ENCODE results near the gene CYP27B1.

CYP27B1 gene

DNA sequence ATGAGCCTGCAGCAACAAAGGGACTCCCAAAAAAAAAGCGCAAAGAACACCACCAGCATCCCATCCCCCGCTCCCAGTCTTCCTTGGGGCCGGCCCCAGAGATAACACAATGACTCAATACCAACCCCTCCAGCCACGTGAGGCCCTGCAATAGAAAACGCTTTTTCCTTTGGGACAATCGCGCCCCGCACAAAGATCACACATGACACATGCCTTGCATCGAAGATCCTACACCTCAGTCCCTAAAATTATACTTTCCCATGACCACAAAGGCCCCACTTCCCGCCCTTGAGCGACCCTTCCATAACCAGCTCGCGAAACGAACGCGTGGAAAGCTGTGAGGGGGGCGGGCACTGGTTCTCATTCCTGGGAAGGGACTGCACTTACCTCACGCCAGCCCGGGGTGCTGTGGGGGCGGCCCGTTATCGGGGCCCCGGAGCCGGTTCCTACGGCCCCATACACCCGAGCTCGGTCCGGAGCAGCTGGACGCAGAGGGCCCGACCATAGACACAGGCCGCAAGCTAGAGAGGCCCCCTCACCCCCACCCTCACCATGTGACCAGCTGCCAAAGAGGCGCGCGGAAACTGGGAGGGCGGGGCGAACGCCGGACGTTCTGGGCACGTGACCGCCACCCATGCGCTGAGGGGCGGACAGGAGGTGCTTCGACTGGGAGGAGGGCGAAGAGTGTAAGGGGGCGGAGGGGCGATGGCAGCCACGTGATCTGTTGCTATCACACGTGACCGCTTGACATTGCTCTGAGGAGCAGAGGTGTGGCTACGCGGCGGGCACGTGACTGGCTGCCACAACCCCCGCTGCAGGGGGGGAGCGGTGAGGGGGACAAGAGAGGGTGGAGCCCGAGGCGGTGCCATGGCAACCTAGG is 14.8 kb downstream of the CYP27B1 start, which contains the start of gene CDK4:
CDK4 (minus strand) TSS at position 523 of the 880 bp plus-strand sequence. CDS start 593 bp downstream, outside the sequence.
- DNase-seq (ENCODE audit: low spot score) = peak; percentile 100

DNA sequence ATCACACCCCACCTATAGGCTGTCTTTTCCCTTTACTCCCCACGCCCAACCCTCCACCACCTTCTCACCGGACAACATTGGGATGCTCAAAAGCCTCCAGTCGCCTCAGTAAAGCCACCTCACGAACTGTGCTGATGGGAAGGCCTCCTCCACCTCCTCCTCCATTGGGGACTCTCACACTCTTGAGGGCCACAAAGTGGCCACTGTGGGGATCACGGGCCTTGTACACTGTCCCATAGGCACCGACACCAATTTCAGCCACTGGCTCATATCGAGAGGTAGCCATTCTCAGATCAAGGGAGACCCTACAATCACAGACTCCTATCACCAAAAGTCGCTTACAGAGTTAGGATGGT is 15.5 kb downstream of the CYP27B1 start:
- DNase-seq (ENCODE audit: low spot score) = no peak

DNA sequence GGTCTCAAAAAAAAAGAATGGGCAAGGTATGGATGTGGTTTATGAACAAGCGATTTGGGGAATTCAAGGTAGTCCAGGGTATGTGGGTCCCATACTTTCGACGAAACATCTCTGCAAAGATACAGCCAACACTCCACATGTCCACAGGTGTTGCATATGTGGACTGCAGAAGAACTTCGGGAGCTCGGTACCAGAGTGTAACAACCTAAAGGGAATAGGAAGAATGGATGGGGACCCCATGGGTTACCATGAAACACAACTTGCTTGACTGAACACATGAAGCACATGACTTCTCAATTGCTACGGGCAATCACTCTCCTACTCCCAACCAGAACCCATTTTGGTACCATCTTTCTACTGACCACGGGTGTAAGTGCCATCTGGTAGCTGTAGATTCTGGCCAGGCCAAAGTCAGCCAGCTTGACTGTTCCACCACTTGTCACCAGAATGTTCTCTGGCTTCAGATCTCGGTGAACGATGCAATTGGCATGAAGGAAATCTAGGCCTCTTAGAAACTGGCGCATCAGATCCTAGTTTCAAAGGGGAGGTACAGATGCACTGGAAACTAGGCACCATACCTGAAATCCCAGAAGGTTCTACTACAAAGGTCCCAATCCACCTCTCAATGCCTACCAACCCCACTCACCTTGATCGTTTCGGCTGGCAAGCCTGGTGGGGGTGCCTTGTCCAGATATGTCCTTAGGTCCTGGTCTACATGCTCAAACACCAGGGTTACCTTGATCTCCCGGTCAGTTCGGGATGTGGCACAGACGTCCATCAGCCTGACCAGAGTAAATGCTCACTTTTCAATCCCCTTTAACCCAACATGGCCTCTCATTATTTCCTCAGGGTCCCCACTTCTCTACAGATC is 16.1 kb downstream of the CYP27B1 start:
- no peak for DNase-seq (ENCODE audit: low spot score)

DNA sequence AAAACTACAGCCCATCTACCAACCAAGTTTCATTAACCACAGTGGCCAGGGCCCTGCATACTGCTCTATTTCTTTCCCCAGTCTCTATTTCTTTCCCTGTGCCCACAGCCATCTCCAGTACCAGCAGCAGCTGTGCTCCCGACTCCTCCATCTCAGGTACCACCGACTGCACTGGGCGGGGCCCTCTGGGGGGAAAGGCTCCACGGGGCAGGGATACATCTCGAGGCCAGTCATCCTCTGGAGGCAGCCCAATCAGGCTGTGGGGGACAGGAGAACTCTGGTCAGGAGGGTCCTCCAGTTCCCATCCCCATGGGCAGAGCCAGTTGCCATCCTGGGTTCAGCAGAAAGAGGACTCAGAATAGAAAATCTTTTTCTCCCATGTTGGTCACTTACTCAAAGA is 17.8 kb downstream of the CYP27B1 start:
- DNase-seq (ENCODE audit: low spot score) = no peak

DNA sequence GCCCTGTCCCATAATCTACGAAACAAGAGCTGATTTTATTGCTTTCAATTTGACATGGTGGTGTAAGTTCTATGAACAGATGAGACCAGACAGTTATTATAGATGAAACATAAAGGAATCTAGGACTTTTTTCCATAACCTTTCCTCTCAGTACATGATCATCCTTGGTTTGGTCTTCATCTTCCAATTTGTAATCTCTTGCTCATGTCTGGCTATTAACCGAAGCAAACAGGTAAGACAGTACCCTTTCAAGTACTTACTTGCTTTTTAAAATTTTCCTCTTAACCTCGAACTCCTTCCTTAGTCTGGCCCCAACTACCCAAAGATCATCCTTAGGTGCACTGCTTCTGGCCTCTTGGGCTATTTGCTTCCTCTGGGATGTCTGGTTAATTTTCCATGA is 20.9 kb downstream of the CYP27B1 start:
- DNase-seq (ENCODE audit: low spot score) = no peak

DNA sequence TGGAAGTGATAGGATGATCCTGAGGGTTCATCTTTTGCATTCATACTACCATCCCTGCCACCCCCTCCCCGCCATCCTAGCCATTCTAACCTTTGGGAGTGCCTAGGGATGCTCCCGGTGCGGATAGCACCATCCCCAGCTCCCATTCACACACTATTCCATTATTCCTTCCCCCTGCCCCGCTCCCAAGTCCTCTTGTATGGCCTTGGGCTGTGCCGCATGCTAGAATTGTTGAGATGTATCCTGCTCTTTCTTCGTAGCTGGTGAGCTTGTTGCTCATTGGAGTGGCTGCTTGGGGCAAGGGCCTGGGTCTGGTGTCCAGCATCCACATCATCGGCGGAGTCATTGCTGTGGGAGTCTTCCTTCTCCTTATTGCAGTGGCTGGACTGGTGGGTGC is 21.4 kb downstream of the CYP27B1 start:
- no peak for DNase-seq (ENCODE audit: low spot score)

DNA sequence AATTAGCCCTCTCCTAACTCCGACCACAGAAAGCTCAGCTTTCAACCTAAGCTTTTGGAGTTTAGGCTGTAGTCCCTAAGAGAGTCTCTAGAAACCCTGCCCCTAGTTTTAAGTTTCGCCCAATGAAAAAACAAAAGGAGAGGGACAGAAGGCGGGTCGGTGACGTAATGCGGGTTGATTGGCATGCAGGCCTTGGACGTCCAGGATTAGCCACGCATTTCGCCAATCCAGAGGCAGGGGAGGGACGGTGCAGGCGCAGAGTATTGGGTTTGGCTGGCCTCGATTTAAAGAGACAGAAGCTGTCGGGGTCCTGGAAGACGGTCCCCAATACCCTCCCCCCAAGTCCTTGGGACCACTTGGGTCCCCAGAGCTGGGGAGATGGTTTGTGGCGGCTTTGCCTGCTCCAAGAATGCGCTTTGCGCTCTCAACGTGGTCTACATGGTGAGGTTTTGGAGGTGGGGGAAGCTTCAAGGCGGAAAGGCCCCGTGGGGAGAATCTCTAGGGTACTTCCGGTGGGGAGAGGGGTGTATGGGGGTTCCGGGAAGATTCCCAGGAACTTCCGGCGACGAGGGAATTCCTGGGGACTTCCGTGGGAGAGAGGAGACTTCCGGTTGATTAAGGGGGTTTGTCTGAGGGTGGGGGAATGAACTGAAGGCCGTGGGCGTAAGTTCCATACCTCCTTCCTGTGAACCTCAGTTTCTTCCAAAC is 21.9 kb downstream of the CYP27B1 start, which contains the start of gene TSPAN31:
TSPAN31 (plus strand) TSS at position 263 of the 708 bp plus-strand sequence; CDS start at position 379, 116 bp downstream.
- DNase-seq (ENCODE audit: low spot score) = peak; percentile 95

DNA sequence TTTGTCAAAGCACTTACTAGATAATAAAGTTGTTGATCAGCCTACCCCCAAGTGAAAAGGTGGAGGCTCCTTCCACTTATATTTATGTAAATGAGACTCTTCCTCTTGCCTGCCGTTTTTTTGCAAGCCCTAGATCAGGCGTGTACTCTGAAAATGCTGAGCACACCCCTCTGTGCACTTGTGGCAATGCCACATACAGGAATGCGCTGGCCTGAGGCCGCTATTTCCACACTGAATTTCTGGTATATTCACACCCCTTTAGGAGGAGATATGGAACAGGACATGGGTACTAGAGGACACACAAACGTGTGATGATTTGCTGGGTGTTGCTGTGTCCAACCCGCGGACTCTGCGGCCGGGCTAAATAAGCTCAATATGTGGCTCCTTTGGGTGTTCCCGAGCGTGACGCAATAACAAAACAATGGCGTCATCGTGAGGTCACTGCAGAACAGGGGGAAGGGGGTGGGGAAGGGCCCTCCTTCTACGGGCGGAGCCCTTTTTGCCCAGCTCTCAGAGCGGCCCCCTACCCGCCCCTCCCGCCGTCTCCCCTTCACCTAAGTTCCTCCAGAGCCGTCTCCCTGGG is 22.6 kb downstream of the CYP27B1 start:
- DNase-seq (ENCODE audit: low spot score) = no peak

DNA sequence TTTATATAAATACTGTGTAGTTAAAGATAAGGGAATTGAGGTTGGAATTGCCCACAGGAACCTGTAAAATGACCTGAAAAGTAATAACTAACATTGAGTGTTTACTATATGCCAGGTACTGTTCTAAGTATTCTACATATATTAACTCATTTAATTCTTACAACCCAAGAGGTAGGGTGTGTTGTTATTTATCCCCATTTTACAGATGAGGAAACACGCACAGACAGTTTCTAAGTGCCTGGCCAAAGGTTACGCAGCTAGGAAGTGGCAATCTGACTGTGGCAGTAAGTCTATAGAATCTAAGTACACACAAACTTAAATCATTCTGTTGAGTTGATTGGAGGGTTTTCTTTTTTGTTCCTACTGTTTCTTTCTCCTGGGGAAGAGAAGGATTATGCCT is 23.1 kb downstream of the CYP27B1 start:
- no peak for DNase-seq (ENCODE audit: low spot score)

DNA sequence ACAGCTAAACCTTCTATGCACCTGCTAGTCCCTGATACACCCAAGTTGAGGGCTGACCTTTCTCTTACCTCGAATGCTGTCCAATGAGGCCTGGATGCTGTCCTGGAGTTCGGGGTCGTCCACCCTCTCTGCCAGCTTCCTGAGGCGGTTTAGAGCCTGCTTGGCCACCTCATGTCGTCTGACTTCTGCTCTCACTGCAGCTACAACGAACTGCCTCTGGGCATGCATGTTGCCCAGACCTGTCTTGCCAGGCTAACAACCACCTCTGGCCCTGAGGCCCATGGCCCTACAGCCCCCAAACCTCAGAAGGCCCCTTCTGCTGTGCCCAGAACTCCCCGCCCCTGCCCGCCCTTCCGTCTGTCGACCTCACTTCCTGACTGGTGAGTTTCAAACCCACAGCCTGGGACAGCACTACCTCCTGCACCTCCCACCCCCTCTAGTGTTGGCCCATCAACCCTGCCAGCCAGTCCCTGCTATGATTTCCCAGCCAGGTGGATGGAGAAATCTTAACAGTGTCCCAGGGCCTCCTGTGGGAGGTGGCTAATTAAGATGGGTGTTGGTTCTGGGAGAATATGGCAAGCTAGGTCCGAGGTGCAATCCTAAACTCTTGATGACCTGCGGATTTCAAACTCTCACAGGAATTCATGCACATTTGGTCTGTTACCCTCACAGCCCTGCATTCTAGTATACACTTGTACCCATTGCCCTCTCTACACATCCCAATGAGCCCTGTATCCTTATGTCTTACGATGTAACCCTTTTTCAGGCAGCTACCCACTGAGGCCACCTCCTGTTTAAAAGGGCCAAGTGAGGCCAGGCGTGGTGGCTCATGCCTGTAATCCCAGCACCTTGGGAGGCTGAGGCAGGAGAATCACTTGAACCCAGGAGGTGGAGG is 24.8 kb downstream of the CYP27B1 start:
- peak; percentile 88 for DNase-seq (ENCODE audit: low spot score)

DNA sequence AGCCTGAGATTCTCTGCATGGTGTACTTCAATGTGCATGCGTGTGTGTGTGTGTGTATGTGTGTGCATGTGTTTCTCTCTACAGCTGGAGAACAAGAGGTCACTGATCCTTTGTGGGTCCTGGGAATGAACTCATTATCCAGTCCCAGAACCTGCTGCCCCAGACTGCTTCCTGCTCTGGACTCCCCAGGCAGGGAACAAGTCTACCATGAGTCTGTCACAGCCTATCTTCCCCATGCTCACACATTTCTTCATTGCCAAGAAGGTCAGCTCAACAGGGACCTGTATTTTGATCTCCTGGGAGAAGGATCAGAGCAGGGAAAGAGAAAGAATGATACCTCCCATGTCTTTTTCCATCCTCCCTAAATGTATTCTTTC is 25.5 kb downstream of the CYP27B1 start:
- no peak for DNase-seq (ENCODE audit: low spot score)

DNA sequence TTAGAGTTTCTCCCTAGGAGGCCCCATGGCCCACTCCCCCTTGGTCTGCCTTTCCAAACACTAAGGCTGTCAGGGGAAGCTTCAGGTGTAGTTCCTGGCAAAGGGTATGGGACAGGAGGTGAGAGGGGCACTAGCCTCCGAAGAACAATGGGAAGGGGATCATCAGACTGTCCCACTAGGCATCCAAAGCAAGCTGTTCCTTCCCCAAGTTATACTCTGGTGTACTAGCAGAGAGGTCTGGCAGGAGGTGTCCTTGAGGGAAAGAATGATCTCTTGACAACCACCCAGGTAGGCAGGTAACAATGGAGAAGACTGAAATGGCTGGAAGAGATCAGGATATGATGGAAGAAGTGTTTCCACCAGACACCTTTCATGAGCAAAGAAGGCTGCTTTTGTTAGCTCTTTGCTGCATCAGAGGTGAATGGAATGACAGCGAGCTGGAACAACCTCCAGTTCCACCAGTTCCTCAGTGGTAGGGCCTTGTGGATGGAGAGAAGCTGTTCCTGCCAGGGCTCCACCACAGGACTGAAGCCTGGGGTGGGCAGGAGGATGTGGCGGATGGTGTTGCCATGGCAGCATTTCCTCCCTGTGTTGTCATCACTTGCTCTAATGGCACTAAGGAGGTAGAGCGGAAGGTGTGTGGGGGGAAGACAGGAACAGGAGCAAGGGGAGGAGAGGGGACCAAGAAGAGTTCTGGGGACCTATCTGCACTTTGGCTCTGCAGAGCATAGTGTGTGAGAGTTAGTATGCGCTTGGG is 26.0 kb downstream of the CYP27B1 start:
- peak; percentile 89 for DNase-seq (ENCODE audit: low spot score)

DNA sequence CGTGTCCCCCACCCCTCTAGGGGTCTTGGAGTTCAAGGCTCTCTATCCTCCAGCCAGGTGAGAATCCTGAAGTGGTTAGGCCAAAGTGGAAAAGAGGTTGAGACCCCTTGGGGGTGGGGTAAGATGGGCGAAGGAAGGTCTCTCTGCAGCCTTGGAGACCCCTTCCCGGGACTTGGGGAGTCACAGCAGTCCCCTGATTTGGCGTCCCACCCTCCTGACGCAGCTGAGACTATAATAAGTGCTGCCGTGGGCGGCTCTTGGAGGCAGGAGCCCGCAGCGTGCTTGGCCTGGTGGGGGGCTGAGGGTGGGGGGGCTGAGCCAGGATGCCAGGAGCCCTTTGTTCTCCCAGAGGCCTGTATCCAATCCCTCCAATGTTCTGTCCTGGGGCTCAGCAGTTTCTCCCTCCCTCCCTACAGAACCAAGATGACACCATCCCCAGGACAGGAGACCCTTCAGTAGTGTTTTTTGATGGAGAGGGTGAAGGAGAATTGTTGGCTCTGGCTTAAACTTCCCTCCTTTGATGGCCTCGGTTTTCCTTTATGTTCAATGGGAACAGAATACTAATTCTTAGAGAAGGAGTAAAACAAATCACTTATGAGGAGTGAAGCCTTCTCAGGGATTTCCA is 26.9 kb downstream of the CYP27B1 start:
- no peak for DNase-seq (ENCODE audit: low spot score)

DNA sequence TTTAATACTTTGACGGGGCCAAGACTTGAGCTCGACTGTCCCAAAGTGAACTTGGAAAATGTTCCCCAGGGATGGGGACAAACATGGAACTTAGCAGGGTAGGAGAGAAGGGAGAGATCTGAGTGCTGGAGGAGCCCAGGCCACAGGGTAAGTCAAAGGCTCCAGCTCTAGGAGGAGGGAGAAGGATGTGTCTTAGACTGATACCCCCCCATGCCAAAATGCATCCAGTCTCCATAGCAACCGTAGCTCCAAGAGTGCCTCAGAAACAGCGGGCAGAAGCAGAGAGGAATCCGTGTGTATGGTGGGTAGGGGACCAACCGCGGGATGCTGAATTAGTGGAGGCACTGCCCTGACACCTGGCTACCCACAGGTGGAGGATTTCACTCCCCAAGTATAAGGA is 27.5 kb downstream of the CYP27B1 start:
- no peak for DNase-seq (ENCODE audit: low spot score)

DNA sequence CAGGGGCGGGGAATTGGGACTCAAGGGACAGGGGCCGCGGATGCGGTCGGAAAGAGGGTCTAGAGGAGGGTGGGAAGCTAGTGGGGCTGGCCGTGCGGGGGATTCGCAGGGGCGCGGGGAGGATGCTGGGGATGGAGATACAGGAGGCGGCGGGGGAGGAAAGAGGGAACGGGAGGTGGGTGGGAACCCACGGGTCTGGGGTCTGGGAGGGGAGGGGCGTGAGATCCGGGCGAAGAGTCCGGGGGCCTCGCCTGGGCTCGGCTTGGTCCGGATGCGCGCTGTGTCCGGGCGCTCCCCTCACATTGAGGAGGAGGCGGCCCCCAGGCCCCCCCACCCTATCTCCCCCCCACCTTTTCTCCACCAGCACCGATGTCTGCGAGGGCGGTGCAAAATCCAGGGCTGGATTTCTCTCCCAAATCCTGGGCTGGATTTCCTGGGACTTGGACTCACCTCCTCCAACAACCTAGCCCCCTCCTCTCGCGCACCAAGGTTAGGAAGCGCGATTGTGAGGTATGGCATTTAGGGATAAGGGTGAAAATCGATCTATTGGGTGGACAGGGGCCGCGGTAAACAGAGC is 28.1 kb downstream of the CYP27B1 start, which contains the start of gene AGAP2:
AGAP2 (minus strand) TSS at position 82 of the 577 bp plus-strand sequence. CDS start 496 bp downstream, outside the sequence.
- DNase-seq (ENCODE audit: low spot score) = no peak

DNA sequence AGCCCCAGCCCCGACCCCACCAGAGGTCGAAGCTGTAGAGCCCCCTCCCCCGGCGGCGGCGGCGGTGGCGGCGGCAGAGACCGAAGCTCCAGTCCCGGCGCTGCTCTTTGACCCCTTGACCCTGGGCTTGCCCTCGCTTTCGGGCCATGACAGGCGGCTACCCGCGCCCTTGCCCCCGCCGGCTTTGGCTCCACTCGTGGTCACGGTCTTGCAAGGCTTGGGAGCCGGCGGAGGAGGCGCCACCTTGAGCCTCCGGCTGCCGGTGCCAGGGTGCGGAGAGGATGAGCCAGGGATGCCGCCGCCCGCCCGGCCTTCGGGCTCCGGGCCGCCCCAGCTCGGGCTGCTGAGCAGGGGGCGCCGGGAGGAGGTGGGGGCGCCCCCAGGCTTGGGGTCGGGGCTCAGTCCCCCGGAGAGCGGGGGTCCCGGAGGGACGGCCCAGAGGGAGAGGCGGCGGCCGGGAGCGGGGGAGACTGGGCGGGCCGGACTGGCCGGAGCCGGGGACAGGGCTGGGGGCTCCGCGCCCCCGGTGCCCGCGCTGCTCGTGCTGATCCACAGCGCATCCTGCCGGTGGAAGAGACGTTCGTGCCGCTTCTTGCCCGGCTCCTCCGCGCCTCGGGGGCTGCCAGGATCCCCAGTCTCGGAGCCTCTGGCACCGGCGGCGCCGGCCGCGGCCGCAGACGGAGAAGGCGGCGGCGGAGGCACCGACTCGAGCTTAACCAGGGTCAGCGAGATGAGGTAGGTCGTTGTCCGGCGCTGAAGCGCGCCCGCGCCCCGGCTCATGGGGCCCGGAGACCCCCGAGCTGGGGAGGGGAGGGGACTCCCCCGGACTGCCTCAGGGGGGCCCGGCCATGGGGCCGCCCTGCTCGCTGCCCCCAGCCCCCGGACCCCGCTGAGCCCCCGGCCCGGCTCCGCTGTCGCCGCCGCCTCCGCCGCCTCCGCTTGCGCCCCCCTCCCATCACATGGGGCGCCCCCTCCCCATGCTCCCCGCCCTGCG is 29.1 kb downstream of the CYP27B1 start:
- no peak for DNase-seq (ENCODE audit: low spot score)

DNA sequence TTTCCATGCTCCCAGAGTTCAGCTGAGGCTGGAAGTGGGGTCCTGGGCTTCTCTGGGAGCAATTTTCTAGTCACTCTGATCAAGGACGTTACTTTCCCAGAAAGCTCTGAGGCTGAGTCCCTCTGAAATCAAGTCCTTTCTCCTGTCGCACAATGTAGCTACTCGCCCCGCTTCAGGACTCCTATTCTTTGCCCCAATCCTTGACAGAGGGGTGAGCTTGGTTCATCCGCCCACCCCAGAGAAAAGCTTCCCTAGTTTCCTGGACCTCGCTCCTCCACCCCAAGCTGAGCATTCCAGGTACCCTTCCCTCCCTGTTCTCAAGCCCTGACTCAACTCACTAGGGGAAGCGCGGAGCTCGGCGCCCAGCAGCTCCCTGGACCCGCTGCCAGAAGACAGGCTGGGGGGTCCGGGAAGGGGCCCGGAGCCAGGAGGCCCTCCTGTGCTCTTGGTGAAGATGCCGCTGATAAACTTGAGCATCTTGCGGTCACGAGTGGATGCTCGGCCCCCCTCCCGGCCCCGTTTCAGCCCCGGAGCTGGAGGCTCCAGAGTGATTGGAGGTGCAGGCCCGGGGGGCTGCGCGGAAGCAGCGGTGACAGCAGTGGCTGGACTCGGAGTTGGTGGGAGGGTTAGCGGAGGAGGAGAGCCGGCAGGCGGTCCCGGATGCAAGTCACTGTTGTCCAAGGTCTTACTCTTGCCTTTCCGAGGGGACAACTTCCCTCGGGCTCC is 30.0 kb downstream of the CYP27B1 start:
- DNase-seq (ENCODE audit: low spot score) = no peak
